ENCODE measurements around the gene NPFFR2. TPM values are rescaled to one million over a fixed set of nuclear protein-coding genes. Genes with fewer than 3 reads are reported as not detected.

The NPFFR2 gene
- total and polyA plus RNA-seq, 2 experiments from 2014 or later, result 0.28 to 2.9 TPM

- no peaks in the 10 kb centered on the region for H3K27me3 Mint-ChIP-seq (ENCODE audit: insufficient read depth, low read depth, poor library complexity)
- Histone ChIP-seq H3K79me2 (replicated peaks; ENCODE audit: insufficient read depth) (no peaks in the 10 kb centered on the region), H4K20me1 (replicated peaks; ENCODE audit: insufficient read depth) (no peaks in the 10 kb centered on the region), H2AFZ (no peak overlapping the region; the same call in 1 of the 2 replicates), H3F3A (replicated peaks; ENCODE audit: low read depth) (no peaks in the 10 kb centered on the region), H3K36me3 (ENCODE audit: insufficient read depth) (no peaks in the 10 kb centered on the region), H3K4me3 (no peak overlapping the region), H3K27me3 (ENCODE audit: insufficient read depth) (no peaks in the 10 kb centered on the region), H3K9me2 (ENCODE audit: insufficient read depth) (no peaks in the 10 kb centered on the region), H3K4me2 (no peak overlapping the region), H3K27ac (ENCODE audit: low read depth) (no peak overlapping the region), H3K4me1 (ENCODE audit: insufficient read depth) (peaks cover 9% of the 10 kb centered on the region; the same call in 1 of the 2 replicates)
- no peak overlapping the region for H3K4me3 Mint-ChIP-seq
- TF ChIP-seq, protein P1, sequence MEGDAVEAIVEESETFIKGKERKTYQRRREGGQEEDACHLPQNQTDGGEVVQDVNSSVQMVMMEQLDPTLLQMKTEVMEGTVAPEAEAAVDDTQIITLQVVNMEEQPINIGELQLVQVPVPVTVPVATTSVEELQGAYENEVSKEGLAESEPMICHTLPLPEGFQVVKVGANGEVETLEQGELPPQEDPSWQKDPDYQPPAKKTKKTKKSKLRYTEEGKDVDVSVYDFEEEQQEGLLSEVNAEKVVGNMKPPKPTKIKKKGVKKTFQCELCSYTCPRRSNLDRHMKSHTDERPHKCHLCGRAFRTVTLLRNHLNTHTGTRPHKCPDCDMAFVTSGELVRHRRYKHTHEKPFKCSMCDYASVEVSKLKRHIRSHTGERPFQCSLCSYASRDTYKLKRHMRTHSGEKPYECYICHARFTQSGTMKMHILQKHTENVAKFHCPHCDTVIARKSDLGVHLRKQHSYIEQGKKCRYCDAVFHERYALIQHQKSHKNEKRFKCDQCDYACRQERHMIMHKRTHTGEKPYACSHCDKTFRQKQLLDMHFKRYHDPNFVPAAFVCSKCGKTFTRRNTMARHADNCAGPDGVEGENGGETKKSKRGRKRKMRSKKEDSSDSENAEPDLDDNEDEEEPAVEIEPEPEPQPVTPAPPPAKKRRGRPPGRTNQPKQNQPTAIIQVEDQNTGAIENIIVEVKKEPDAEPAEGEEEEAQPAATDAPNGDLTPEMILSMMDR (conservative IDR thresholded peaks at IDR 0.05; ENCODE audit: low read depth in 2 of 2), result no peak
- TF ChIP-seq POLR2AphosphoS5 (IDR thresholded peaks at IDR 0.05; ENCODE audit: low read depth) (no peak), CREB1 (CRISPR knock-in tag; IDR thresholded peaks at IDR 0.05; ENCODE audit: low read depth) (no peak), ZNF114 (CRISPR knock-in tag; IDR thresholded peaks at IDR 0.05) (no peak), EZH2phosphoT487 (IDR thresholded peaks at IDR 0.05; ENCODE audit: unreplicated experiment) (no peak), JUNB (IDR thresholded peaks at IDR 0.05; ENCODE audit: unreplicated experiment) (no peak), ETS1 (IDR thresholded peaks at IDR 0.05) (no peak), ZNF331 (CRISPR knock-in tag; IDR thresholded peaks at IDR 0.05; ENCODE audit: low read depth) (no peak), NANOG (IDR thresholded peaks at IDR 0.05; ENCODE audit: borderline replicate concordance) (no peak), EZH2 (IDR thresholded peaks at IDR 0.05; ENCODE audit: low read depth, unreplicated experiment) (no peak), STAT1 (IDR thresholded peaks at IDR 0.05; ENCODE audit: unreplicated experiment) (no peak), ZNF462 (CRISPR knock-in tag; IDR thresholded peaks at IDR 0.05) (no peak)
- TF ChIP-seq, protein P2, sequence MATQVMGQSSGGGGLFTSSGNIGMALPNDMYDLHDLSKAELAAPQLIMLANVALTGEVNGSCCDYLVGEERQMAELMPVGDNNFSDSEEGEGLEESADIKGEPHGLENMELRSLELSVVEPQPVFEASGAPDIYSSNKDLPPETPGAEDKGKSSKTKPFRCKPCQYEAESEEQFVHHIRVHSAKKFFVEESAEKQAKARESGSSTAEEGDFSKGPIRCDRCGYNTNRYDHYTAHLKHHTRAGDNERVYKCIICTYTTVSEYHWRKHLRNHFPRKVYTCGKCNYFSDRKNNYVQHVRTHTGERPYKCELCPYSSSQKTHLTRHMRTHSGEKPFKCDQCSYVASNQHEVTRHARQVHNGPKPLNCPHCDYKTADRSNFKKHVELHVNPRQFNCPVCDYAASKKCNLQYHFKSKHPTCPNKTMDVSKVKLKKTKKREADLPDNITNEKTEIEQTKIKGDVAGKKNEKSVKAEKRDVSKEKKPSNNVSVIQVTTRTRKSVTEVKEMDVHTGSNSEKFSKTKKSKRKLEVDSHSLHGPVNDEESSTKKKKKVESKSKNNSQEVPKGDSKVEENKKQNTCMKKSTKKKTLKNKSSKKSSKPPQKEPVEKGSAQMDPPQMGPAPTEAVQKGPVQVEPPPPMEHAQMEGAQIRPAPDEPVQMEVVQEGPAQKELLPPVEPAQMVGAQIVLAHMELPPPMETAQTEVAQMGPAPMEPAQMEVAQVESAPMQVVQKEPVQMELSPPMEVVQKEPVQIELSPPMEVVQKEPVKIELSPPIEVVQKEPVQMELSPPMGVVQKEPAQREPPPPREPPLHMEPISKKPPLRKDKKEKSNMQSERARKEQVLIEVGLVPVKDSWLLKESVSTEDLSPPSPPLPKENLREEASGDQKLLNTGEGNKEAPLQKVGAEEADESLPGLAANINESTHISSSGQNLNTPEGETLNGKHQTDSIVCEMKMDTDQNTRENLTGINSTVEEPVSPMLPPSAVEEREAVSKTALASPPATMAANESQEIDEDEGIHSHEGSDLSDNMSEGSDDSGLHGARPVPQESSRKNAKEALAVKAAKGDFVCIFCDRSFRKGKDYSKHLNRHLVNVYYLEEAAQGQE (IDR thresholded peaks at IDR 0.05; ENCODE audit: unreplicated experiment), result no peak
- no peaks in the 10 kb centered on the region; the same call in 2 of the 3 replicates for H3K9me3 Mint-ChIP-seq
- 0 out of 2 replicates have a peak overlapping the region, but pooled peaks have one; percentile 33 for H3K27ac Mint-ChIP-seq
- H3K4me1 Mint-ChIP-seq, result peaks cover 7% of the 10 kb centered on the region; the same call in 2 of the 3 replicates
- no peaks in the 10 kb centered on the region for H3K36me3 Mint-ChIP-seq (ENCODE audit: low read depth)
- ATAC-seq, result no peak
- no peak for DNase-seq (ENCODE audit: low spot score)
Observed at GRCh38 chr4:72084587-72085011, 52.8 kb downstream of the NPFFR2 start.

Measured in GM23338 (cell line).